DMS 273 treated with DMSO at 0.1 percent for 48 hours (cell line): ENCODE results near the gene FAM180B.
"Not testable (repeated sequence)": the region's sequence is repeated elsewhere in the genome, so short reads cannot be mapped to it uniquely, and the experiment has no call there.

Experiments
- DNase-seq: peaks from one replicate; lab custom pipeline; 2025; lab: John Stamatoyannopoulos, UW

FAM180B gene

DNA sequence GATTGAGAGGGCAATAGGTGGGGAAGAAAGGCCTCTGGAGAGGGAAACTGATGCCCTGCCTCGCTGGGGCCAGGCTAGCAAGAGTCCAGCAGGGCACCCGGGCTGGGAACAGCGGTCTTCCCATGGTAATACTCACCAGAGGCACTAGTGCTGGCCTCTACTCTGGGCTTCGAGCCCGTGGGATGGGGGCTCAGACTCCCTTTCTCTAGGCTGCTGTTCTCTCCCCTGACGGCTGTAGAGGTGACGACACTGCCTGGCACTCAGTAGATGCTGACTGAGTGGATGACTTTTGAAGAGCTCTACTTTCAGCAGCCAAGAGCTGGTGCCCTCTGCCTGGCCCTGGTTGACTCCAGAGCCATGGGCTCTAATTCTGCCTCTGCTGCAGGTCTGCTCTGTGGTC, 8.6 kb downstream of the FAM180B start:
- no peak for DNase-seq

DNA sequence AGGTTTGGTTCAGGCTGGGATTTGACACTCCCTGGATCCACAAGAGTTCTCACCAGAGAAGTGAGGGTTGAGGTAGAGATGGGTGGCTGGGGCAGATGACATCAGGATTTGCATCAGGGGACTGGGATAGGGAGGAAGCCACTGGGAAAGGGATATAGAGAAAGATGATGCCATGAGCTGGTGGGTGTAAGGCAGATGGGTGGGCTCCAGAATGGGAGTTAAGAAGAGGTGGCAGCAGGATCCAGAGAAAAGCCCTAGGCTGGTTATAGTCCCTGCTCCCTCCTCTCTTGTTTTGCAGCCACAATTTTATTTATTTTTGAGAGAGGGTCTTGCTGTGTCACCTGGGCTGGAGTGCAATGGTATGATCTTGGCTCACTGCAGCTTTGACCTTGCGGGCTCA, 9.5 kb downstream of the FAM180B start:
- no peak for DNase-seq

DNA sequence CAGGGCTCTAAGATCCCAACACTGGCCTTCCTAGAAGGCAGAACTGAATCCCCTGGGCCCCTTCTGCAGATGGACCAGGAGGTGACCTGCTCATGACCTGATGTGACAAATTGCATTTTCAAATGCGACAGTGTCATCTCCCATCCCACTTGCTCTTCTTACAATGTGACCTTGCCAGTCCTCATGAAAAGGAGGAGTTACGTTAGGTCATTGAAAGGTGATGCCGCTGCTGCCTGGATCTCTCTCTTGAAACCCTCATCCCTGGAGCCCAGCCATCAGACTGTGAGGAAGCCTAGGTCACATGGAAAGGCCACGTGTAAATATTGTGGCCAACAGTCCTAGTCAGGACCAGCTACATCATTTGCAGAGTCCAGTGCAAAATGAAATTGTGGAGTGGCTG, 13.4 kb downstream of the FAM180B start:
- no peak for DNase-seq

DNA sequence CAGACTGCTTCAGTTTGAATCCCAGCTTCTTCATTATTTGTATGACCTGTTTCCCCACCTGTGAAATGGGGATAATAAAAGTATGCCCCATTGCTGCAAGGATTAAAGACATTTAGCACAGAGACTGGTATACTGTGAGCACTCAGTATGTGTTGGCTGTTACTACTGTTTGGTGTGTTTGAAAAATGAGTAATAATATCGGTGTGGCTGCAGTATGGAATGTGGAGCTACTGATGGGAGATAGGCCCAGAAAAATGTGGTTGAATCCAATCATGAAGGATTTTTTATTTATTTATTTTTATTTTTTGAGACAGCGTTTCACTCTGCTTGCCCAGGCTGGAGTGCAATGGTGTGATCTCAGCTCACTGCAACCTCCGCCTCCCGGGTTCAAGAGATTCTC, 16.8 kb downstream of the FAM180B start:
- no peak for DNase-seq

DNA sequence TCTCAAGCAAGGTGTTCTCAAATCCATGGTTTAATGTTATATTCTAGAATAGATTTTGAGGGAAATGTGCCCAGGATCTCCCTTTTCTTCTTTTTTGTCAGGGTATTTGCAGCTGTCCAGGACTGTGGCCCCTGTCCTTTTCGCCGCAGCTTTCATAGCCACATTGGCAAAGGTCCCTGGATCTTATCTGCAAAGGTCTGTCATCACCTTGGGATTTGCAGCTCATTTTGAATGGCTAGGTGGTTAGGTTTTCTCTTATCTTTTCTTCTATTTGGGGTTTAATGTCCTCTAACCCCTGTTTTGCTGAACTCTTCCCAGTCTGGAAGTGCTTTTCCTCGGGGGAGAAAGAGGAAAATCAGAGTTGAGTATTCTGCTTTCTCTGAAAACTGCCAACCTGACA, 19.4 kb downstream of the FAM180B start:
- DNase-seq: no peak

DNA sequence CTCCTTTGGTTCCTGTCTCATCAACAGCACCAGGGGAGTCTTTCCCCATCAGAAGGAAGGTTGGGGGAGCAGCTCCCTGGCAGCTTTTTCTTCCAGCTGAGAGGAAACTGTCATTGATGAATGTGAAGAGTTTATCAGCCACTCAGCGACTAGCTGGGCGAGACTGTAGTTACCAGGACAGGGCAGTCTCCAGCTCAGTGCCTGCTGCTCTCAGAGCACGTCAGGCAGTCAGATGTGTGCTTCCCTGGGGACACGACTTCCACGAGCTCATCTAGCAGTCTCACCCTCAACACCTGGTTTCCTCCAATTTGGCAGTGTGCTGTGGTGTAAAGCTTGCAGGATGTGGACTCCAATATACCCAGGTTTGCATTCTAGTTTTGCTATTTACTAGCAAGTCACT, 20.3 kb downstream of the FAM180B start:
- DNase-seq: no peak

DNA sequence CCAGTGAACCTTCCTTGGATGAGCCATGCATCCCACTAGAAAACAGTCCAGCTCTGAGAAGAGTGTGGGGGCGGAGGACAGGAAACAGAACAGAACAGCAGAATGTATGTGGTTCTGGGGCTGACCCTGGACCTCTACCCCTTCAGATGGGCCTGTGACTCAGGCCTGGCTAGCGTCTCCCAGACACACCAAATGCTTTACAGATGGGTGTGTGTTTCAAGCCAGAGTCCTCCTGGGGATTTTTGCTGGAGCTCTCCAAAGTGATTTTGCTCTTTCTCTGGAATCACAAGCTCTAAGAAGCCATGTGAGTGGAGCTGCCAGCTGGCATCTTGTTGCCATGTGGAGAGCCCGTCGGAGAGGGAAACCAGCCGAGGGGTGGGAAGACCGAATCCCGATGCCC, 20.9 kb downstream of the FAM180B start:
- DNase-seq: no peak

DNA sequence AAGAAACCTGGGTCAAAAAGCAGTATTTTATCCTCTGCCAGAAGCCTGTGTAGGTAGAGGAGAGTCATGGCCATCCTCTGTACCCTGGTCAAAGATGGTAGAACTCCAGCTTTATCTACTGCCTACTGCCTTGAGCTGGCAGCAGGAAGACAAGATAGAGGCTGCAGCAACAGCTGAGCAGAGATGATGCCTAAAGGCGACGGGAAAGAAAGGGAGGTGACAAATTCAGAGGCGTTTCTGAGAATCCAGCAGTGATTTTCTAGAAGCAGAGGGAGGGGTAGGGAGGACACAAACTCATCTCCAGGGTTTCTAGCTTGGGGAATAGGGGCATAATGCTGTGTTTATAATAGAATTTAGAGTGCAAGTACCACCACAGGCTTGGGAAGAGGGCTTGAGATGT, 23.2 kb downstream of the FAM180B start:
- no peak for DNase-seq

DNA sequence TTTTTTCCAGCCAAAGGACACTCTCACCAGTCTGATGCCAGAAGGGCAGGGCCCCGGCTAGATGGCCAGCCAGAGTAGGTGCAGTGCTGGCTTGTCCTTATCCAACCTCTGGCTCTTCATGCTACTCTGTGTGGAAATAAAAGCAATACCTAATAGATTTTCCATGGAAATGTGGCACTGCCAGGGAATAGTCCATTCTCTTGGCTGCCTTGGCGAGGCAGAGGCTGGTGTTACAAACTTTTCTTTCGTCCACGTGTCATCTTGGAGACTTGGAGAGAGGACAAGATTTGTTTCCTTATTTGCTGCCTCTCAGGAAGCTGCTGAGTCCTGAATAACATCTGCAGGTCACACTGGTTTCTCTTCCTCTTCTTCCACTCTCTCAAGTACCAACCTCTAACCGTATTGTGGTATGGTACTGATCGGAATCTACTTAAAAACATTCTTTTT, 24.9 kb downstream of the FAM180B start:
- DNase-seq: no peak

DNA sequence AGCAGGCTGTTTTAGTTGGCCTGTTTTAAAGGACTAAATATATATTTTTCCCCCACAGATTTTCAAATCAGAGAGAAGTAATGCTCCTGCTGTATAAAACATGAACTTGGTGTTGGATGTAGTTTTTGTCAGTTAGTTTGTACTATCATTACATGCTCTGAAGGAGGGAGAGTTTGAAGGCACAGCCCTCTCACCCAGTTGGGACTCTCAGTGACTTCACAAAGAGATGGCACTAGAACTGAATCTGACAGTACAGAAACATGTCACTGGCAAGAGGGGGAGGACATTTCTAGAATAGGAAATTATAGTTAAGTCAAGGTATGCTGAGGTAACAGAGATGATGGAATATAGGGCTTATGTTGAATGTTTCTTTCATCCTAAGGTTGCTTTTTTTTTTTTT, 28.8 kb downstream of the FAM180B start:
- no peak for DNase-seq

DNA sequence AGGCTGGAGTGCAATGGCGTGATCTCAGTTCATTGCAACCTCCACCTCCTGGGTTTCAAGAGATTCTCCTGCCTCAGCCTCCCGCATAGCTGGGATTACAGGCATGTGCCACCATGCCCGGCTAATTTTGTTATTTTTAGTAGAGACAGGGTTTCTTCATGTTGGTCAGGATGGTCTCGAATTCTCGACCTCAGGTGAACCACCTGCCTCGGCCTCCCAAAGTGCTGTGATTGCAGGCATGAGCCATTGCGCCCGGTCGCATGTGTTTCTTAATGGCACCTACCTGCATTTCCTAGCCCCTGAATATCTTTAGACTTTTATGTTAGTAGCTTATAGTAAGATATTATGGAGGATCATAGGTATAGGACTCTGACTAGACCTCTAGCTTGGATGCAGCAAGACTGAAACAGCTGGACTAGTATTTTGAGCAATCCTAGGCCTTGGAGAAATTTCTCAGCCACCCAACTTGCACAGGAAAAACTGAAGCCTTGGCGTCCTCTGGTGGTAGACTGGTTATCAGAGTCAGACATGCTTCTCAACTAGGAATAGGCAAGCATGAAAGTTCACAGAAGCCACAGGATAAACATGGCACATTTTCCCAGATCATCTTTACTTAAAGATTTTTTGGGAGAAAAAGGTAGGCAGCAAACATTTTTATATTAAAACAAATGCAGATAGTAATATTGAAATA, 30.4 kb downstream of the FAM180B start:
- DNase-seq: no peak

DNA sequence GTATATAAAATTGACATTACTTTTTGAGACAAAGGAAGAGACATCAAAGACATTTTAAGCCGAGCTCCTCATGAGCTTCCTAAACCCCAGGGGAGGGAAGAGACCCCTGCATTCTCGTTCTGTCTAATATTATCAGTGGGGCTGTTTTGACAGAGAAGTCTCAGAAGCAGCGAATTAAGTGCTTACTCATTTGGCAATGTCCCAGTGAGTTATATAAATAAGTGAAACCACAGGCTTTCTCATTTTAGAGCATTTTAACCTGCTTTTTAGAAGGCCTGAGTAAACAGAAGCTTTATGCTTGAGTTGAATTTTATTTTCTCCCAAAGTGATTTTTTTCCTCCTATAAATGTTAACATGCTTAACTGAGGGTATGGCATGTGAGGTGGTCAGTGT, 30.9 kb downstream of the FAM180B start:
- no peak for DNase-seq

DNA sequence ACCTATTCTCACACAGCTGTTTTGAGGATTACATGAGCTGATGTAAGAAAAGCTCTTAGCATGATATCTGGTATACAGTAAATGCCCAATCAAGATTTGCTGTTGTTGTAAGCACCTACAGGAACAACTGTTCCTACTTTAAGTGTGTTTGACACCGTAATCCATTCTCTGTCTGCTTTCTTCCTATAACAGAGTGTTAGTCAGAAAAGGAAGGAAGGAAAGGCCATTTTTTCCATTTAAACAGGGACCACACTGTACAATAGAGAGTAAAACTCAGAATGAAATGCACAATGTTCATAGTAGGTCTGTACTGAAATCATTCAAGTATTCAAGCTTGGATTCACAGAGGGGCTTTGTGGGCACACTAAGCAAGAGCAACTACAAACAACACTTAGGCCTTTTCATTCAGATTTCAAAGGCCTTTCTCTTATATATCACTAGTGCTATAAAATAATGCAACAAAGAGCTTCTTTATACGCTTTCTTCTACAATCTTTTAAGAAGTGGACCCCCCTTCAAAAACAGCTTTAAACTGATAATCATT, 34.4 kb downstream of the FAM180B start:
- no peak for DNase-seq

DNA sequence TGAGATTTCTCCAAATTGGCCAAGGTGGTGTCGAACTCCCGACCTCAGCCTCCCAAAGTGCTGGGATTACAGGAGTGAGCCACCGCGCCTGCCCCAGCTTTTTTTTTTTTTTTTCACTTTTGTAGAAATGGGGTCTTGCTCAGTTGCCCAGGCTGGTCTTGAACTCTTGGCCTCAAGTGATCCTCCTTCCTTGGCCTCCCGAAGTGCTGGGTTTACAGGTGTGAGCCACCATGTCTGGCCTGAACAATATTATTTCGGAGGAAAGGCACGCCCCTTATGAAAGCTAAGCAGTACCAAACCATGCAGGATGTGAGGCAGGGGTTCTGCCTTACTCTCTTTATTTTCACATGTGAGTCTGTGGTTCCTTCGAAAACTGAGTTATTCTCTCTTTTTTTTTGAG, 39.8 kb downstream of the FAM180B start:
- DNase-seq: no peak

DNA sequence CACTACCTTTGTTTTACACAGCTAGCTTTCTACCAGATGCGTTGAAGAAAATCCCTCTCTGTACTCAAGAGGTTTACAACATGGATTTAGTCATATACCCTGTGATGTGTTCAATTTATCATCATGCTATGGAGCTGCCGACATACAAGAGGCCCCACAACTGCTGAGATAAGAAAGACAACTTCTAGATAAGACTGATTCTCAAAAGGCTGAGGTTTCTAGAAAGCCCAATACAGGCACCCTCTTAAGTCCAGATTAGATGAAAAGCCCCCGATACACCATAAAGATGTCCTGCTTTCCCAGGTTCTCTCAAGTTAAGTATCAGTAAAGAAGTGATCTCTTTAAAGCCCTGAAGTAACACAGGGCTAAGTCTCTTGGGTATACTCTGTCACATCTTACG, 41.5 kb downstream of the FAM180B start:
- DNase-seq: no peak

DNA sequence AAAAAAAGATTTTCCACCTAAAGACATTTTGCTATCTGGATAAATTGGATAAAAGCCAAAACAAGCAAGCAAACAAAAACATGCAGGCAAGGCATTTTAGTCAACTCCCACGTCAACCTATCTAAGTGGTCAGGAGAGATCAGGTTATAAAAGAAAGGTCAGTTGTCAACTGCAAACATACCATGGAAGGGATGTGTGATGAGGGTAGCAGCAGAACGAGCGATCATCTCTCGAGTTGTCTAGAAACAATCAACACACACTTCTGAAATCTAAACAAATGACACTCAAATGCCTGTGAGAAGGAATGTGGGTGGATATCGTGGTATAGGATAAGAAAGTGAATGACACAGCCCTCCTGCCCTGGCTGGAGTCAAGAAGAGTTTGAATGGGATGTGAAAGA, 45.0 kb downstream of the FAM180B start:
- no peak for DNase-seq

DNA sequence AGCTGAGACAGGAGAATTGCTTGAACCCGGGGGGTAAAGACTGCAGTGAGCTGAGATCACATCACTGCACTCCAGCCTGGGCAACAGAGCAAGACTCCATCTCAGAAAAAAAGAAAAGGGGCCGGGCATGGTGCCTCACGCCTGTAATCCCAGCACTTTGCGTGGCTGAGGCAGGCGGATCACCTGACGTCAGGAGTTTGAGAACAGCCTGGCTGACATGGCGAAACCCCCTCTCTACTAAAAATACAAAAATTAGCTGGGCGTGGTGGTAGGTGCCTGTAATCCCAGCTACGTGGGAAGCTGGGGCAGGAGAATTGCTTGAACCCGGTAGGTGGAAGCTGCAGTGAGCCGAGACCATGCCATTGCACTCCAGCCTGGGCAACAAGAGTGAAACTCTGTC, 49.9 kb downstream of the FAM180B start:
- not testable (repeated sequence) for DNase-seq
